ENCODE data around the gene COL23A1. TPM values are rescaled to one million over a fixed set of nuclear protein-coding genes. Genes with fewer than 3 reads are reported as not detected.

Gene COL23A1
- total and polyA plus RNA-seq, 2 experiments from 2014 or later = 4.8 to 8.2 TPM

DNA sequence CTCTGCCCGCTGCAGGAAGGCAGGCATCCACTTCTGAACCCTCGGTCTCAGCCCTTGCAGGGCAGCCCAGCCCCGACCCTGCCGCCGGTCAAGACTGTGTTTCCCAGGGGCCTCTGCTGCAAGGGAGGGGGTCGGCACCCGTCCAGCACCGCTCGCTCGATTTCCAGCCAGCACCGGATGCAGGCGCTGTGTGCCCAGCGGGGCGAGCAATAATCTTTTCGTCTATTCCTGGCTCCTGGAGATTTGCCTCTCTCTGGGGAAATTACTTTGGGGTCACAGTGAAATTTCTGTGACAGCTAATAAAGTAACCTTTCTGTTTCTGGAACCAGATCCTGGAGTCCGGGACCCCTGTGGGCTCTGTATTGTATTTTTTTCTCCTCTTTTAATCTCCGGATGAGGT is 155.3 kb downstream of the COL23A1 start (continued):
- TF ChIP-seq, protein P1, sequence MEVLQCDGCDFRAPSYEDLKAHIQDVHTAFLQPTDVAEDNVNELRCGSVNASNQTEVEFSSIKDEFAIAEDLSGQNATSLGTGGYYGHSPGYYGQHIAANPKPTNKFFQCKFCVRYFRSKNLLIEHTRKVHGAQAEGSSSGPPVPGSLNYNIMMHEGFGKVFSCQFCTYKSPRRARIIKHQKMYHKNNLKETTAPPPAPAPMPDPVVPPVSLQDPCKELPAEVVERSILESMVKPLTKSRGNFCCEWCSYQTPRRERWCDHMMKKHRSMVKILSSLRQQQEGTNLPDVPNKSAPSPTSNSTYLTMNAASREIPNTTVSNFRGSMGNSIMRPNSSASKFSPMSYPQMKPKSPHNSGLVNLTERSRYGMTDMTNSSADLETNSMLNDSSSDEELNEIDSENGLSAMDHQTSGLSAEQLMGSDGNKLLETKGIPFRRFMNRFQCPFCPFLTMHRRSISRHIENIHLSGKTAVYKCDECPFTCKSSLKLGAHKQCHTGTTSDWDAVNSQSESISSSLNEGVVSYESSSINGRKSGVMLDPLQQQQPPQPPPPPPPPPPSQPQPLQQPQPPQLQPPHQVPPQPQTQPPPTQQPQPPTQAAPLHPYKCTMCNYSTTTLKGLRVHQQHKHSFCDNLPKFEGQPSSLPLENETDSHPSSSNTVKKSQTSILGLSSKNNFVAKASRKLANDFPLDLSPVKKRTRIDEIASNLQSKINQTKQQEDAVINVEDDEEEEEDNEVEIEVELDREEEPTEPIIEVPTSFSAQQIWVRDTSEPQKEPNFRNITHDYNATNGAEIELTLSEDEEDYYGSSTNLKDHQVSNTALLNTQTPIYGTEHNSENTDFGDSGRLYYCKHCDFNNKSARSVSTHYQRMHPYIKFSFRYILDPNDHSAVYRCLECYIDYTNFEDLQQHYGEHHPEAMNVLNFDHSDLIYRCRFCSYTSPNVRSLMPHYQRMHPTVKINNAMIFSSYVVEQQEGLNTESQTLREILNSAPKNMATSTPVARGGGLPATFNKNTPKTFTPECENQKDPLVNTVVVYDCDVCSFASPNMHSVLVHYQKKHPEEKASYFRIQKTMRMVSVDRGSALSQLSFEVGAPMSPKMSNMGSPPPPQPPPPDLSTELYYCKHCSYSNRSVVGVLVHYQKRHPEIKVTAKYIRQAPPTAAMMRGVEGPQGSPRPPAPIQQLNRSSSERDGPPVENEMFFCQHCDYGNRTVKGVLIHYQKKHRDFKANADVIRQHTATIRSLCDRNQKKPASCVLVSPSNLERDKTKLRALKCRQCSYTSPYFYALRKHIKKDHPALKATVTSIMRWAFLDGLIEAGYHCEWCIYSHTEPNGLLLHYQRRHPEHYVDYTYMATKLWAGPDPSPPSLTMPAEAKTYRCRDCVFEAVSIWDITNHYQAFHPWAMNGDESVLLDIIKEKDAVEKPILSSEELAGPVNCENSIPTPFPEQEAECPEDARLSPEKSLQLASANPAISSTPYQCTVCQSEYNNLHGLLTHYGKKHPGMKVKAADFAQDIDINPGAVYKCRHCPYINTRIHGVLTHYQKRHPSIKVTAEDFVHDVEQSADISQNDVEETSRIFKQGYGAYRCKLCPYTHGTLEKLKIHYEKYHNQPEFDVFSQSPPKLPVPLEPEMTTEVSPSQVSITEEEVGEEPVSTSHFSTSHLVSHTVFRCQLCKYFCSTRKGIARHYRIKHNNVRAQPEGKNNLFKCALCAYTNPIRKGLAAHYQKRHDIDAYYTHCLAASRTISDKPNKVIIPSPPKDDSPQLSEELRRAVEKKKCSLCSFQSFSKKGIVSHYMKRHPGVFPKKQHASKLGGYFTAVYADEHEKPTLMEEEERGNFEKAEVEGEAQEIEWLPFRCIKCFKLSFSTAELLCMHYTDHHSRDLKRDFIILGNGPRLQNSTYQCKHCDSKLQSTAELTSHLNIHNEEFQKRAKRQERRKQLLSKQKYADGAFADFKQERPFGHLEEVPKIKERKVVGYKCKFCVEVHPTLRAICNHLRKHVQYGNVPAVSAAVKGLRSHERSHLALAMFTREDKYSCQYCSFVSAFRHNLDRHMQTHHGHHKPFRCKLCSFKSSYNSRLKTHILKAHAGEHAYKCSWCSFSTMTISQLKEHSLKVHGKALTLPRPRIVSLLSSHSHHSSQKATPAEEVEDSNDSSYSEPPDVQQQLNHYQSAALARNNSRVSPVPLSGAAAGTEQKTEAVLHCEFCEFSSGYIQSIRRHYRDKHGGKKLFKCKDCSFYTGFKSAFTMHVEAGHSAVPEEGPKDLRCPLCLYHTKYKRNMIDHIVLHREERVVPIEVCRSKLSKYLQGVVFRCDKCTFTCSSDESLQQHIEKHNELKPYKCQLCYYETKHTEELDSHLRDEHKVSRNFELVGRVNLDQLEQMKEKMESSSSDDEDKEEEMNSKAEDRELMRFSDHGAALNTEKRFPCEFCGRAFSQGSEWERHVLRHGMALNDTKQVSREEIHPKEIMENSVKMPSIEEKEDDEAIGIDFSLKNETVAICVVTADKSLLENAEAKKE (CRISPR knock-in tag; IDR thresholded peaks at IDR 0.05) = no peak
- TF ChIP-seq ZNF331 (CRISPR knock-in tag; IDR thresholded peaks at IDR 0.05; ENCODE audit: low read depth) = no peak
- no peak for TF ChIP-seq STAT1 (IDR thresholded peaks at IDR 0.05; ENCODE audit: unreplicated experiment)
- no peak for TF ChIP-seq POLR2AphosphoS5 (IDR thresholded peaks at IDR 0.05; ENCODE audit: low read depth)
- TF ChIP-seq, protein P2, sequence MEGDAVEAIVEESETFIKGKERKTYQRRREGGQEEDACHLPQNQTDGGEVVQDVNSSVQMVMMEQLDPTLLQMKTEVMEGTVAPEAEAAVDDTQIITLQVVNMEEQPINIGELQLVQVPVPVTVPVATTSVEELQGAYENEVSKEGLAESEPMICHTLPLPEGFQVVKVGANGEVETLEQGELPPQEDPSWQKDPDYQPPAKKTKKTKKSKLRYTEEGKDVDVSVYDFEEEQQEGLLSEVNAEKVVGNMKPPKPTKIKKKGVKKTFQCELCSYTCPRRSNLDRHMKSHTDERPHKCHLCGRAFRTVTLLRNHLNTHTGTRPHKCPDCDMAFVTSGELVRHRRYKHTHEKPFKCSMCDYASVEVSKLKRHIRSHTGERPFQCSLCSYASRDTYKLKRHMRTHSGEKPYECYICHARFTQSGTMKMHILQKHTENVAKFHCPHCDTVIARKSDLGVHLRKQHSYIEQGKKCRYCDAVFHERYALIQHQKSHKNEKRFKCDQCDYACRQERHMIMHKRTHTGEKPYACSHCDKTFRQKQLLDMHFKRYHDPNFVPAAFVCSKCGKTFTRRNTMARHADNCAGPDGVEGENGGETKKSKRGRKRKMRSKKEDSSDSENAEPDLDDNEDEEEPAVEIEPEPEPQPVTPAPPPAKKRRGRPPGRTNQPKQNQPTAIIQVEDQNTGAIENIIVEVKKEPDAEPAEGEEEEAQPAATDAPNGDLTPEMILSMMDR (conservative IDR thresholded peaks at IDR 0.05; ENCODE audit: low read depth in 2 of 2) = no peak
- no peak for TF ChIP-seq NANOG (IDR thresholded peaks at IDR 0.05; ENCODE audit: borderline replicate concordance)
- TF ChIP-seq ZNF114 (CRISPR knock-in tag; IDR thresholded peaks at IDR 0.05) = no peak
- no peak for TF ChIP-seq JUNB (IDR thresholded peaks at IDR 0.05; ENCODE audit: unreplicated experiment)
- no peak for TF ChIP-seq CREB1 (CRISPR knock-in tag; IDR thresholded peaks at IDR 0.05; ENCODE audit: low read depth)

Measured in GM23338 (cell line).